HG03354 (cell line): Measurements from ENCODE around the gene TRAF1.

Experiments
- ATAC-seq: cut with Tn5 transposase; IDR thresholded peaks from one replicate; pipeline ENCODE4 v1.9.1; 2021; ENCODE audit warnings: mild to moderate bottlenecking; ENCODE audit not compliant: unreplicated experiment, poor library complexity, severe bottlenecking

The TRAF1 gene

GRCh38 chr9:120860083-120860482, 66.5 kb downstream of the TRAF1 start:
- no peak for ATAC-seq

DNA sequence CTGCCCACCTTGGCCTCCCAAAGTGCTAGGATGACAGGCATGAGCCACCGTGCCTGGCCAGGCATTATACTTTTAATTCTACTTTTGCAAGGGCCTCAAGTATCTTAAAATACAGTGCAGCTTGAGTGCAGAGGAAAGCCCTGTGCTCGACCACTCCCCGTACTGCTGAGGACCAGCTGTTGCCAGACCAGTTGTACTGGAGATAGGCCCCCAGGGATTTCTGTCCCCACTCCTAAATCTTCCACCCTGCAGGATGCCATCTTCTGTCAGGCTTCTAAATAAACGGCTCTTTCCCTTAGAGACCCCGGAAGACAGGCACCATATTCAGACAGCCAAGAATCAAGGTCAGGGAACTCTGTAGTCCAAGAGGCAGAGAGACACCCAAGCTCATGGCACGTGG, 67.2 kb downstream of the TRAF1 start:
- no peak for ATAC-seq

DNA sequence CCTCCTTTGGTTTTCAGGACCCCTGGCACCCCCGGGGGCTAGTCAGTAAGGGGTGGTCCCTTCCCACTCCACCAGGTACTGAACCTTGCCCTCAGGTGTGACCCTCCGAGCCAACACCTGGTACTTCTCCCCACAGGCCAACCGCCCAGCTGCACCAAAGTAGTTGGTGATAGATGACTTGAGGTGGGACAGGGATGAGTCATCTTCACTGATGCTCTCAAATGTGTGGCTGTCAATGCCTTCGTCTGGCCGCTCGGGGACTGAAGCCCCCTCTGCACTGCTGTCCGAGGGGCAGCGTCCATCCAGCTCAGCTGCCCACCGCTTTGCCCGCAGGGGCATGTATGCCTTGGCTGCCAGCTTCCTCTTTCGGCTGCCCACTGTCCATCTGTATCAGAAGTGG, 68.7 kb downstream of the TRAF1 start:
- ATAC-seq = no peak

DNA sequence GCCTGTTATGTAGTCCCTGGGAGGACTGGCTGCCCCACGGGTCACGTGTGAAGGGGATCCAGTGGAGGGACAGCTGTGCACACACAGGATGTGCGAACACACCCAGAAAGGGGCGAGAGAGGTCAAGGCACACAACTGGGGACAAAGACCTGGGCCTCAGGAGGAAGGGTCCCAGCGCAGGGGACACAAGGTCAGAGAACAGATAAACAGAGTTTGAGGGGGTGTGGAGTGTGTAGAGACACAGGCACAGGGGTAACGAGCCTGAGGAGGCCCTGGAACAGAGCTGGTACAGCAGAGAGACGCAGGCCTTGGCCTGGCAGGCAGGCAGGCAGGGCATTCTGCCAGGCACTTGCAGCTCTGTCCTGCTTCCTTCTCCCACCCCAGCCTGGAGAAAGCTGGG, 69.1 kb downstream of the TRAF1 start:
- ATAC-seq = no peak

GRCh38 chr9:120856700-120857099, 69.9 kb downstream of the TRAF1 start:
- no peak for ATAC-seq

GRCh38 chr9:120855827-120856670, 70.5 kb downstream of the TRAF1 start:
- ATAC-seq = no peak

DNA sequence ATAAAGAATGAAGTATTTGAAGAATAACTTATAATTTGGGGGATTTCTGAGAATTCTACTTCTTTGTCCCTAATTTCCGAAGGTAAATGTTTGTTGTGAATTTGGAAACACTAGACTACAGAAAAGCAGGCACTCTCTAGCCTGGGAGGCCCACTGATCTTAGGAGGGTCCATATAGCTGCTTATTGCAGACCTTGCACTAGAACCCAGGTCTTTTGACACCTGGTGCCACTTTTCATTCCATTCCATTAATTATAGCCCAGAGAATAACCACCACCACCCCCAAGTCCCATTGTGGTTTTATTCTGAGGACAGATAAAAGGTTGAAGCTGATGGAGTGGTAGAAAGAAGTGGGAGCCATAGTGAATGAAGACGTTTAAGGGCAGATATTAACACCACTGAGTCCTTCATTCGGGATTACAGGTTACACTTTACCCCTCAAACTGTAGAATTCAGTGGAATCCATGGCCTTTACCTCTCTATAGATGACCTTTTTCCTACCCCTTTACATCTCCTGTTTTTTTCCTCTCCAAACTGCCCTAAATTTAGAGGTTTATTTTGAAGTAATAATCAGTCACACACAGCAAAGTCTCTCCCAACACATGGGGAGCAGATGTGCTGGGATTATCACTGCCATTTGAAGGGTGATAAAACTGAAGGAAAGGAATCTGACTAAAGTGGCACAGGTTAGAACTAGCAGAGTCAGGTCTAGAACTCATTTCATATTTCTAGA, 71.8 kb downstream of the TRAF1 start:
- no peak for ATAC-seq

DNA sequence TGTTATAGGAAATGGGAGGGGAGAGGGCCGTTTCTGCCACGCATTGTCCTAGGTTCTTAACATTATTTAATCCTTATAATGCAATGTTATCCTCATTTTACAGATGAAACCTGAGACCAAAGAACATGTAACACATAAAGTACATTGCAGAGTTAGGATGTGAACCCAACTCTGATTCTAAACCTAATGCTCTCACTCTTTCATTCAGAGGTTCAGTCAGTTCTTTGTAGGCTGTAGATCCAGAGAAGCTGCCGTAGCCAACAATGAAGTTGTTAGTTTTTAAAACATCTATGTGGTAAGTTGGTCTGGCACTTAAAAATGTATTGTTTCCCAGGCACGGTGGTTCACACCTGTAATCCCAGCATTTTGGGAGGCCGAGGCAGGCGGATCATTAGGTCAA, 73.4 kb downstream of the TRAF1 start:
- no peak for ATAC-seq
